ENCODE data around the gene MPRIP. TPM values are rescaled to one million over a fixed set of nuclear protein-coding genes. Genes with fewer than 3 reads are reported as not detected.

The MPRIP gene
- total RNA-seq, 1 experiment from 2014 or later: 443 TPM

- Histone ChIP-seq H3K27ac (no peak overlapping the region), H3K36me3 (ENCODE audit: low read depth) (peaks cover 17% of the 10 kb centered on the region), H3K9me2 (ENCODE audit: insufficient read depth) (no peaks in the 10 kb centered on the region), H3K9me3 (ENCODE audit: insufficient read depth, low read depth) (no peaks in the 10 kb centered on the region), H4K20me1 (ENCODE audit: insufficient read depth) (no peaks in the 10 kb centered on the region), H3K27me3 (ENCODE audit: insufficient read depth, low read depth) (no peaks in the 10 kb centered on the region), H3K4me2 (no peak overlapping the region), H3K4me3 (no peak overlapping the region), H3F3A (ENCODE audit: insufficient read depth, low read depth) (no peaks in the 10 kb centered on the region), H3K4me1 (replicated peaks; ENCODE audit: insufficient read depth) (no peaks in the 10 kb centered on the region), H3K79me2 (ENCODE audit: low read depth) (no peaks in the 10 kb centered on the region), H2AFZ (no peak overlapping the region)
- intact Hi-C loops (cut with micrococcal nuclease; ENCODE audit: unreplicated experiment): no loop called here
- CTCF ChIA-PET: no interaction called here
- POLR2A ChIA-PET (ENCODE audit: unreplicated experiment): no interaction called here
- no TSS peak for BruUV-seq (replicated peaks)
- DNase-seq: no peak
- TF ChIP-seq CTCF (conservative IDR thresholded peaks at IDR 0.05): no peak
- no peak for TF ChIP-seq EZH2 (IDR thresholded peaks at IDR 0.05; ENCODE audit: low read depth)
These were observed 174.5 kb downstream of the MPRIP start for GRCh38 chr17:17216776-17217175.

- DNase-seq: no peak
- Histone ChIP-seq H3K4me3 (no peak overlapping the region), H2AFZ (no peak overlapping the region), H3K27me3 (ENCODE audit: insufficient read depth, low read depth) (no peaks in the 10 kb centered on the region), H3K36me3 (ENCODE audit: low read depth) (peaks cover 17% of the 10 kb centered on the region), H3K9me3 (ENCODE audit: insufficient read depth, low read depth) (no peaks in the 10 kb centered on the region), H3K79me2 (ENCODE audit: low read depth) (no peaks in the 10 kb centered on the region), H3K9me2 (ENCODE audit: insufficient read depth) (no peaks in the 10 kb centered on the region), H4K20me1 (ENCODE audit: insufficient read depth) (peaks cover 3% of the 10 kb centered on the region; the same call in 1 of the 2 replicates), H3K27ac (no peak overlapping the region), H3K4me1 (replicated peaks; ENCODE audit: insufficient read depth) (no peaks in the 10 kb centered on the region), H3K4me2 (no peak overlapping the region), H3F3A (ENCODE audit: insufficient read depth, low read depth) (no peaks in the 10 kb centered on the region)
- ChIA-PET POLR2A (ENCODE audit: unreplicated experiment) (no interaction called here), CTCF (no interaction called here)
- intact Hi-C loops (cut with micrococcal nuclease; ENCODE audit: unreplicated experiment): no loop called here
- no peak for TF ChIP-seq EZH2 (IDR thresholded peaks at IDR 0.05; ENCODE audit: low read depth)
- no peak for TF ChIP-seq CTCF (conservative IDR thresholded peaks at IDR 0.05)
- no TSS peak for BruUV-seq (replicated peaks)
These were observed 175.7 kb downstream of the MPRIP start for GRCh38 chr17:17217995-17218394.

- POLR2A ChIA-PET (ENCODE audit: unreplicated experiment): no interaction called here
- H4K20me1 ChIP-seq (ENCODE audit: insufficient read depth): peaks cover 3% of the 10 kb centered on the region; the same call in 1 of the 2 replicates
- intact Hi-C loops (cut with micrococcal nuclease; ENCODE audit: unreplicated experiment): no loop called here
- no peak overlapping the region for H2AFZ ChIP-seq
- H3K4me2 ChIP-seq: no peak overlapping the region
- DNase-seq: no peak
- no peaks in the 10 kb centered on the region for H3K79me2 ChIP-seq (ENCODE audit: low read depth)
- H3K4me3 ChIP-seq: no peak overlapping the region
- no peaks in the 10 kb centered on the region for H3K9me2 ChIP-seq (ENCODE audit: insufficient read depth)
- H3K27me3 ChIP-seq (ENCODE audit: insufficient read depth, low read depth): no peaks in the 10 kb centered on the region
- no peaks in the 10 kb centered on the region for H3F3A ChIP-seq (ENCODE audit: insufficient read depth, low read depth)
- no TSS peak for BruUV-seq (replicated peaks)
- CTCF ChIA-PET: no interaction called here
- no peaks in the 10 kb centered on the region for H3K4me1 ChIP-seq (replicated peaks; ENCODE audit: insufficient read depth)
- H3K36me3 ChIP-seq (ENCODE audit: low read depth): peaks cover 15% of the 10 kb centered on the region
- no peak overlapping the region for H3K27ac ChIP-seq
- TF ChIP-seq CTCF (conservative IDR thresholded peaks at IDR 0.05) (no peak), EZH2 (IDR thresholded peaks at IDR 0.05; ENCODE audit: low read depth) (no peak)
- no peaks in the 10 kb centered on the region for H3K9me3 ChIP-seq (ENCODE audit: insufficient read depth, low read depth)
These were observed 178.3 kb downstream of the MPRIP start for GRCh38 chr17:17220529-17220928.

Measured in PC-9 (cell line).